ENCODE data around the gene CRB2.

CRB2 gene

GRCh38 chr9:123334639-123335038, 21.4 kb upstream of the CRB2 start:
- Histone ChIP-seq H3K4me2 (ENCODE audit: low read depth, low read length) (no peak overlapping the region), H3F3A (ENCODE audit: insufficient read depth, low read length) (peaks cover 17% of the 10 kb centered on the region), H3K4me1 (ENCODE audit: low read length) (peaks cover 40% of the 10 kb centered on the region), H3K27ac (ENCODE audit: low read length) (no peak overlapping the region), H4K20me1 (ENCODE audit: insufficient read depth, low read length) (no peaks in the 10 kb centered on the region), H2AFZ (ENCODE audit: low read length) (no peak overlapping the region), H3K27me3 (replicated peaks; ENCODE audit: insufficient read depth, low read length) (no peaks in the 10 kb centered on the region), H3K9ac (ENCODE audit: low read length) (no peak overlapping the region), H3K36me3 (replicated peaks; ENCODE audit: insufficient read depth, low read length) (no peaks in the 10 kb centered on the region), H3K4me3 (ENCODE audit: low read length) (no peak overlapping the region), H3K9me3 (replicated peaks; ENCODE audit: insufficient read depth, low read length) (no peaks in the 10 kb centered on the region), H3K9me2 (replicated peaks; ENCODE audit: insufficient read depth, low read length) (no peaks in the 10 kb centered on the region), H3K79me2 (ENCODE audit: low read length) (no peaks in the 10 kb centered on the region)
- no peak for DNase-seq
- no peak for TF ChIP-seq EZH2 (optimal IDR thresholded peaks at IDR 0.05; ENCODE audit: low read depth, low read length)
- no peak for TF ChIP-seq CTCF (IDR thresholded peaks at IDR 0.05; ENCODE audit: low read length)
- TF ChIP-seq EZH2phosphoT487 (IDR thresholded peaks at IDR 0.05; ENCODE audit: low read length) = no peak

GRCh38 chr9:123335193-123335985, 20.6 kb upstream of the CRB2 start:
- no peak for DNase-seq
- no peaks in the 10 kb centered on the region for H4K20me1 ChIP-seq (ENCODE audit: insufficient read depth, low read length)
- H3K27me3 ChIP-seq (replicated peaks; ENCODE audit: insufficient read depth, low read length) = no peaks in the 10 kb centered on the region
- H3K4me2 ChIP-seq (ENCODE audit: low read depth, low read length) = no peak overlapping the region
- H3K9ac ChIP-seq (ENCODE audit: low read length) = no peak overlapping the region
- no peaks in the 10 kb centered on the region for H3K36me3 ChIP-seq (replicated peaks; ENCODE audit: insufficient read depth, low read length)
- H3K9me3 ChIP-seq (replicated peaks; ENCODE audit: insufficient read depth, low read length) = no peaks in the 10 kb centered on the region
- H3K4me1 ChIP-seq (ENCODE audit: low read length) = peaks cover 47% of the 10 kb centered on the region
- no peak overlapping the region for H3K27ac ChIP-seq (ENCODE audit: low read length)
- H3K9me2 ChIP-seq (replicated peaks; ENCODE audit: insufficient read depth, low read length) = no peaks in the 10 kb centered on the region
- H3F3A ChIP-seq (ENCODE audit: insufficient read depth, low read length) = peaks cover 24% of the 10 kb centered on the region
- TF ChIP-seq EZH2phosphoT487 (IDR thresholded peaks at IDR 0.05; ENCODE audit: low read length) = no peak
- no peak for TF ChIP-seq EZH2 (optimal IDR thresholded peaks at IDR 0.05; ENCODE audit: low read depth, low read length)
- no peak for TF ChIP-seq CTCF (IDR thresholded peaks at IDR 0.05; ENCODE audit: low read length)
- H2AFZ ChIP-seq (ENCODE audit: low read length) = no peak overlapping the region
- H3K4me3 ChIP-seq (ENCODE audit: low read length) = no peak overlapping the region
- H3K79me2 ChIP-seq (ENCODE audit: low read length) = no peaks in the 10 kb centered on the region

- Histone ChIP-seq H3K27me3 (replicated peaks; ENCODE audit: insufficient read depth, low read length) (no peaks in the 10 kb centered on the region), H4K20me1 (ENCODE audit: insufficient read depth, low read length) (no peaks in the 10 kb centered on the region), H2AFZ (ENCODE audit: low read length) (no peak overlapping the region), H3K4me1 (ENCODE audit: low read length) (peaks cover 53% of the 10 kb centered on the region), H3K9me3 (replicated peaks; ENCODE audit: insufficient read depth, low read length) (no peaks in the 10 kb centered on the region), H3K4me2 (ENCODE audit: low read depth, low read length) (peak overlapping the region; percentile 4; the same call in 1 of the 2 replicates), H3K9ac (ENCODE audit: low read length) (no peak overlapping the region), H3K4me3 (ENCODE audit: low read length) (no peak overlapping the region), H3K79me2 (ENCODE audit: low read length) (no peaks in the 10 kb centered on the region), H3K36me3 (replicated peaks; ENCODE audit: insufficient read depth, low read length) (no peaks in the 10 kb centered on the region), H3F3A (ENCODE audit: insufficient read depth, low read length) (peaks cover 27% of the 10 kb centered on the region), H3K9me2 (replicated peaks; ENCODE audit: insufficient read depth, low read length) (no peaks in the 10 kb centered on the region), H3K27ac (ENCODE audit: low read length) (no peak overlapping the region)
- no peak for TF ChIP-seq CTCF (IDR thresholded peaks at IDR 0.05; ENCODE audit: low read length)
- TF ChIP-seq EZH2phosphoT487 (IDR thresholded peaks at IDR 0.05; ENCODE audit: low read length) = no peak
- TF ChIP-seq EZH2 (optimal IDR thresholded peaks at IDR 0.05; ENCODE audit: low read depth, low read length) = no peak
- DNase-seq = no peak
Observed at GRCh38 chr9:123335986-123336329, 20.0 kb upstream of the CRB2 start.

Measured in MM.1S (cell line).